Esophagus squamous epithelium (tissue), 5 donors: ENCODE data around the gene EXOC3L4. TPM values are rescaled to one million over a fixed set of nuclear protein-coding genes. Genes with fewer than 3 reads are reported as not detected.

Experiments
- DNase-seq: peaks from one replicate; lab custom pipeline; 2025; lab: John Stamatoyannopoulos, UW
- H3K27ac ChIP-seq, 4 donors: fragments of 200-600 bp; sonication (generic); one replicate each; pipeline ENCODE4 v1.5.1; 2016 to 2019; ENCODE audit warnings: mild to moderate bottlenecking in 1 of 4
- H3K27me3 ChIP-seq, 4 donors: fragments of 200-600 bp; sonication (generic); 1 replicate in 3 of 4; 2 replicates in 1 of 4; pipeline versions ENCODE4 v1.5.1 to v1.6.0; 2017 to 2021; ENCODE audit warnings: antibody characterized with exemption in 1 of 4
- H3K36me3 ChIP-seq, 3 donors: fragments of 200-600 bp; sonication (generic); one replicate each; pipeline ENCODE4 v1.5.1; 2016 to 2019
- H3K4me1 ChIP-seq, 3 donors: fragments of 200-600 bp; sonication (generic); one replicate each; pipeline ENCODE4 v1.5.1; 2017 to 2019
- H3K4me3 ChIP-seq, 4 donors: fragments of 200-600 bp; sonication (generic); 1 replicate in 3 of 4; 2 replicates in 1 of 4; pipeline ENCODE4 v1.5.1; 2016 to 2019; ENCODE audit warnings: mild to moderate bottlenecking in 2 of 4, moderate library complexity in 1 of 4
- H3K9me3 ChIP-seq, 3 donors: fragments of 200-600 bp; sonication (generic); one replicate each; pipeline ENCODE4 v1.5.1; 2016 to 2019
- CTCF ChIP-seq, 6 experiments: fragments of 450-650 bp in 4 of 6; fragments of 200-600 bp in 2 of 6; sonication (generic) in 2 of 6; IDR thresholded peaks; one replicate each; pipeline ENCODE4 v1.5.1; 2016 to 2019; ENCODE audit warnings: antibody characterized with exemption in 6 of 6, mild to moderate bottlenecking in 4 of 6, moderate library complexity in 4 of 6
- POLR2A ChIP-seq, 4 donors: fragments of 450-650 bp; IDR thresholded peaks; one replicate each; pipeline ENCODE4 v1.6.1; 2017; ENCODE audit warnings: antibody characterized with exemption in 4 of 4, mild to moderate bottlenecking in 4 of 4, moderate library complexity in 3 of 4
- WGBS, 2 donors: methylation state at CpG; one replicate each; pipeline ENCODE4 v1.1.5; 2018; 5-methylcytosine and 5-hydroxymethylcytosine counted together
- intact Hi-C: fragments of 100-400 bp; cut with DNase I; formaldehyde crosslinking; loops from one replicate; pipeline ENCODE4 v1.15.0; 2022
- total RNA-seq, 4 donors: library from RNA; depleted of rRNA; stranded (reverse); fragments of >200 nt; gene quantifications; one replicate each; pipeline ENCODE4 v1.1.0, GENCODE V29; 2016
- donor health status: DM: yes; HTN: yes; CAD: no.

EXOC3L4 gene
- total RNA-seq, 4 donors from 2014 or later = 1.00 TPM; not detected in 3

GRCh38 chr14:103158688-103159087, 64.2 kb downstream of the EXOC3L4 start:
- DNase-seq = no peak
- intact Hi-C loops = no loop called here
- Histone ChIP-seq H3K4me1 (peaks cover 3 to 63% (median 10%) of the 10 kb centered on the region in 3 donors), H3K9me3 (no peaks in the 10 kb centered on the region), H3K36me3 (no peaks in the 10 kb centered on the region), H3K27me3 (no peaks in the 10 kb centered on the region), H3K27ac (no peak overlapping the region), H3K4me3 (no peak overlapping the region)
- 11 to 22% methylated on average over 1 of the region's 1 CpG for WGBS, 2 donors
- TF ChIP-seq CTCF (IDR thresholded peaks at IDR 0.05) (no peak), POLR2A (IDR thresholded peaks at IDR 0.05) (no peak)

Other genes with a start within 250 kb of the EXOC3L4 start
- 10 to 100 TPM in 3 of 4 donors, 1 to 10 TPM in 1; 7.6 to 24.0 (median 19.7) TPM for gene AMN, start 172.1 kb upstream of the EXOC3L4 start, total RNA-seq
- gene CDC42BPB, start 37.2 kb upstream of the EXOC3L4 start, total RNA-seq = 10 to 100 TPM; 43.7 to 98.2 (median 81.2) TPM
- gene LBHD2, start 10.5 kb upstream of the EXOC3L4 start, total RNA-seq = 1 to 10 TPM in 1 of 4 donors, not detected in 3; 1.1 TPM
- gene TNFAIP2, start 28.7 kb downstream of the EXOC3L4 start, total RNA-seq = 100 to 1,000 TPM in 3 of 4 donors, 10 to 100 TPM in 1; 36.6 to 163 (median 130) TPM
- gene EIF5, start 239.5 kb downstream of the EXOC3L4 start, total RNA-seq = 100 to 1,000 TPM; 157 to 273 (median 211) TPM